Head of caudate nucleus (tissue), 42 donors: ENCODE results near the gene GRIK3.
A peak's percentile ranks its signal among the peaks of the same experiment; 100 is the strongest.

Experiments used
- DNase-seq, 42 donors: peaks; one replicate each; pipeline versions ENCODE4 v3.0.0 to v3.0.0-alpha.2; 2020 to 2021; ENCODE audit warnings: mixed read lengths in 7 of 42
- intact Hi-C: fragments of 100-400 bp; cut with DNase I; formaldehyde crosslinking; loops from one replicate; pipeline ENCODE4 v1.15.0; 2022

Gene GRIK3

GRCh38 chr1:36988741-36989193, 45.5 kb downstream of the GRIK3 start:
- intact Hi-C loops, result no loop called here
- DNase-seq, result peak in 41 of 42 donors; percentile 25 to 75 (median 54)

- intact Hi-C loops, result no loop called here
- peak; percentile 16 to 78 (median 56) for DNase-seq
Measured at GRCh38 chr1:36988321-36988720, 46.0 kb downstream of the GRIK3 start.

DNA sequence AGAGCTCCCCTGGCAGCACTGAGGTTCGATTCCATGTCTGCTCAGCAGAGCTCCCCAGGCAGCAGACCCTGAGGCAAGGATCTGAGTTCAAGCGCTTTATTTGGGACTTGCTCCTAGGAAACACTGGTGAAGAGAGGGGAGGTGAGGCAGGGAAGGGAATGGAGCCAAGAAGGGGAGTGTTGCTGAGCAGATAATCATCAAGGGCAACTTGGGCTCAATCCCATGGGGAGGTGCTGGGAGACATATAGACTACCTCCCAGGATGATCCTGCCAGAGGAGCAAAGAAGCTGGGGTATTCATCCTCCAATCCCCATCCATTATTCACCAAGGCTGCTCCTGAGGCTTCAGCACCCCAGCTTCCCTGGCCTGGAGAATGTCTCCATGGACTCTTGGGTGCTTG, 47.0 kb downstream of the GRIK3 start:
- DNase-seq, result no peak
- intact Hi-C loops, result no loop called here

DNA sequence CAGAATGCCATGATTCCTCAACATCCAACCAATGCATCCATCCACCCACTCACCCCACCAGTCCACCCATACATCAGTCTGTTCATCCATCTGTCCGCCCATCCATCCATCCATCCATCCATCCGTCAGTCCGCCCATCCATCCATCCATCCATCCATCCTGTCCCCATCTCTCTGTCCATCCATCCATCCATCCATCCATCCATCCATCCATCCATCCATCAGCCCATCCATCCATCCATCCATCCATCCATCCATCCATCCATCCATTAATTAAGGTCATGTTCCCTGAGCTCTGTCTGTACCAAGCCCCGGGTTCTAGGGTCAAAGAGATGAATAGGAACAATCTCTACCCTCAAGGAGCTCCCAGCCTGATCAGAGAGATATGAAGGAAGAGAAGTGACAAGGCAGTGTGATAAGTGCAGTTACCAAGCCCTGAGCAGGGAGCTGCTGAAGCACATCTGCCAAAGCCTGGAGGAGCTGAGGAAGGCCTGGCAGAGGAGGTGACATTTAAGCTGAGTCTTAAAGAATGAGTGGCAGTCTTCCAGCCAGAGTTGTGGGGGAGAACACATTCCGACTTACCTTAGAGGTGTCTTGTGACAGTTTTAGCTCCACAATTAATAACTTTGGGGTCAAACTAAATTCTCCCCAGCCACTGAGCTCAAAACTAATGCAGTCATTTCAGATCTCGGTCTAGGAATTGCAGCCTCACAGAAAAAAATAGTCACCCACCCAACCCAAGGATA, 47.9 kb downstream of the GRIK3 start:
- peak in 22 of 42 donors; percentile 15 to 80 (median 42) for DNase-seq
- intact Hi-C loops, result no loop called here

- intact Hi-C loops, result no loop called here
- DNase-seq, result no peak
Measured at GRCh38 chr1:36984675-36985074, 49.6 kb downstream of the GRIK3 start.

DNA sequence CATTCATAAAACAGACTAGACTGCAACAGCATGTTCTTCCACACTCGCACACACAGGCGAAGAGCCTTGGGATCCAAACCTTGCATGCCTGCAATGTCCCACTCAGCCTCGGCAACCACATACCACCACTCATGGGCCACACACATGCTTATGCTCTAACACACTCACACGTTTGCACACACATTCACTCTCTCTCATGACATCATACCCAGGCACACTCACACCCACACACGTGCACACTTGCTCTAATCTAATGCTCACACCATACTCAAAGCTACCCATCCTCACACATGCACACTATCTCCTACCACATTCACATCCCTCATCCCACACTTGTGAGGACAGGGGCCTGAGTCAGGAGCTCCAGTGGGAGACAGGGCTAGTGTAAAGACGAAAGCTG, 50.3 kb downstream of the GRIK3 start:
- DNase-seq, result no peak
- intact Hi-C loops, result no loop called here

- peak in 22 of 42 donors; percentile 12 to 50 (median 27) for DNase-seq
- intact Hi-C loops, result no loop called here
Measured at GRCh38 chr1:36982709-36983108, 51.6 kb downstream of the GRIK3 start.

- intact Hi-C loops, result no loop called here
- peak; percentile 19 to 87 (median 66) for DNase-seq
Measured at GRCh38 chr1:36981771-36982622, 52.3 kb downstream of the GRIK3 start.

GRCh38 chr1:36981126-36981525, 53.2 kb downstream of the GRIK3 start:
- DNase-seq, result no peak
- intact Hi-C loops, result no loop called here

DNA sequence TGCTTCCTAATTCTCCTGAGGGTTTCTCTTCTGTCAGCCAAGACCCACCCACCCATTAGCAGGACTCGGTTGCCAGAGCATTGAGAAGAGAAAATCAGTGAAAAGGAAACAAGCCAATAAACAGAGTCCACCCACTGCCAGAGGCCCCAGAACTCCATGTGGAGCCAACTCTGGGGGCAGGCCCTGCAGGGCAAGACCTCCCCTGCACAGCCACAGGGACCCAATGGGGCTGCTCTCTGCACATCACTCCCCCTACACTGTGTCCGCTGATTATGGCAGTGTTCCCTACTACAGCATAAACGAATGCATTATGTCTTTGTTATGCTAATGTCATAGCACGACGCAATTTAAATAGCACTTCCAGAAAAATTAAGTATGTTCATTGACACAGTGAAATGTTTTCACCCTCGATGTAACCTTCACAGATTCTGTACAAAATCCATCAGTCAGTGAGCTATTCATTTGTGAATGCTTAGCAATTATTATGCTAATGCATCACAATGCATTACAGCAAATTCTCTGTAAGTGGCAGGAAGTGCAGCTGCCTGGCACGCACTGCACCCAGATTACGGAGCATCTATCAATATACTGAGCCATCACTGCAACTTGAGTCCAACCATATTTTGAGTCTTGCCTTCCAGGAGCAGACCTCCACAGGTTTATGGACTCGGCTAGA, 56.4 kb downstream of the GRIK3 start:
- intact Hi-C loops, result no loop called here

GRCh38 chr1:36975642-36976041, 58.7 kb downstream of the GRIK3 start:
- no peak for DNase-seq
- intact Hi-C loops, result no loop called here

More for the DNA sequence above, 56.4 kb downstream of the GRIK3 start:
- DNase-seq, result no peak

- DNase-seq, result no peak
- intact Hi-C loops, result no loop called here
Measured at GRCh38 chr1:36973056-36973455, 61.3 kb downstream of the GRIK3 start.

- intact Hi-C loops, result no loop called here
- no peak for DNase-seq
Measured at GRCh38 chr1:36971852-36972618, 62.3 kb downstream of the GRIK3 start.

GRCh38 chr1:36968730-36969129, 65.6 kb downstream of the GRIK3 start:
- intact Hi-C loops, result no loop called here
- DNase-seq, result peak in 16 of 42 donors; percentile 17 to 69 (median 32)

GRCh38 chr1:36966242-36966641, 68.1 kb downstream of the GRIK3 start:
- intact Hi-C loops, result no loop called here
- DNase-seq, result peak in 2 of 42 donors; percentile 34 to 52

- DNase-seq, result no peak
Measured at GRCh38 chr1:36965275-36966159, 68.8 kb downstream of the GRIK3 start.

DNA sequence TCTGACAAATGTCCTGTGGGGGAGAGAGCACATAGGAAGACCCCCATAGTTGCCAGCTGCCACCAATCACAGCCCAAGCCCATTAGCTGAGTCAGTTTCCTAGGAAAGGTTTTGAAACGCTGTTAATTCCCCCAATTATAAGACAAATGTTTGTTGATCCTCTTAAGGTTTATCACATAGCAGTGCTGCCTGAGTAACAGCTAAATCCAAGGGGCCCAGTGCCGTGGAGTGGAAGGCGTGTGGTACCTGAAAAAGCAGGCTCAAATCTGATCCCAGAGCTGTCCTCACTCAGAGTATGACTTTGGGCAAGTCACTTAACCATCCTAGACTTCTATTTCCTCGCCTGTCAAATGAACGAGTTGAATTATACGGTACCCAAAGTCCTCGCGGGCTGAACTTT, 69.5 kb downstream of the GRIK3 start:
- no peak for DNase-seq
- intact Hi-C loops, result no loop called here

More at GRCh38 chr1:36965275-36966159, 68.8 kb downstream of the GRIK3 start:
- intact Hi-C loops, result no loop called here

GRCh38 chr1:36963006-36963405, 71.3 kb downstream of the GRIK3 start:
- intact Hi-C loops, result no loop called here
- peak in 1 of 42 donors; percentile 16 for DNase-seq
